ENCODE results near the gene LYZL6. TPM values are rescaled to one million over a fixed set of nuclear protein-coding genes. Genes with fewer than 3 reads are reported as not detected.

The LYZL6 gene
- not detected for total RNA-seq
- long read RNA-seq = 0 reads

GRCh38 chr17:35943537-35943936 is at the start of gene LYZL6:
TSS of gene LYZL6 (minus strand) at chr17:35943713. CDS start at chr17:35939356, 4,357 bp downstream.
- DNase-seq (ENCODE audit: low spot score) = no peak

GRCh38 chr17:35991075-35991474 is 47.6 kb upstream of the LYZL6 start:
- DNase-seq (ENCODE audit: low spot score) = no peak

GRCh38 chr17:35988164-35988563 is 44.7 kb upstream of the LYZL6 start:
- no peak for DNase-seq (ENCODE audit: low spot score)

GRCh38 chr17:35986643-35987042 is 43.1 kb upstream of the LYZL6 start, which contains the start of gene CCL14:
TSS of gene CCL14 (minus strand) at chr17:35986729. CDS start at chr17:35986649, 80 bp downstream.
- DNase-seq (ENCODE audit: low spot score) = no peak

- peak; percentile 53 for DNase-seq (ENCODE audit: low spot score)
Observed at GRCh38 chr17:35984140-35984539, 40.6 kb upstream of the LYZL6 start.

- peak; percentile 60 for DNase-seq (ENCODE audit: low spot score)
Observed at GRCh38 chr17:35982409-35983191, 39.1 kb upstream of the LYZL6 start.

GRCh38 chr17:35981908-35982330 is 38.4 kb upstream of the LYZL6 start:
- DNase-seq (ENCODE audit: low spot score) = no peak

GRCh38 chr17:35981246-35981645 is 37.7 kb upstream of the LYZL6 start, which contains the start of gene CCL16:
TSS of gene CCL16 (minus strand) at chr17:35981497. CDS start at chr17:35981420, 77 bp downstream.
- DNase-seq (ENCODE audit: low spot score) = no peak

GRCh38 chr17:35978346-35978745 is 34.8 kb upstream of the LYZL6 start:
- DNase-seq (ENCODE audit: low spot score) = no peak

- DNase-seq (ENCODE audit: low spot score) = peak; percentile 68
Observed at GRCh38 chr17:35977509-35977908, 34.0 kb upstream of the LYZL6 start.

GRCh38 chr17:35973333-35974260 is 30.1 kb upstream of the LYZL6 start:
- DNase-seq (ENCODE audit: low spot score) = no peak

GRCh38 chr17:35972945-35973332 is 29.4 kb upstream of the LYZL6 start:
- no peak for DNase-seq (ENCODE audit: low spot score)

- DNase-seq (ENCODE audit: low spot score) = no peak
Observed at GRCh38 chr17:35972535-35972934, 29.0 kb upstream of the LYZL6 start.

- no peak for DNase-seq (ENCODE audit: low spot score)
Observed at GRCh38 chr17:35972066-35972465, 28.6 kb upstream of the LYZL6 start.

- no peak for DNase-seq (ENCODE audit: low spot score)
Observed at GRCh38 chr17:35969558-35970380, 26.3 kb upstream of the LYZL6 start.

GRCh38 chr17:35968520-35969054 is 25.1 kb upstream of the LYZL6 start:
- no peak for DNase-seq (ENCODE audit: low spot score)

- no peak for DNase-seq (ENCODE audit: low spot score)
Observed at GRCh38 chr17:35965272-35965671, 21.8 kb upstream of the LYZL6 start.

GRCh38 chr17:35963663-35964062 is 20.1 kb upstream of the LYZL6 start:
- no peak for DNase-seq (ENCODE audit: low spot score)

- DNase-seq (ENCODE audit: low spot score) = no peak
Observed at GRCh38 chr17:35953720-35954119, 10.2 kb upstream of the LYZL6 start.

- no peak for DNase-seq (ENCODE audit: low spot score)
Observed at GRCh38 chr17:35949401-35949800, 5.9 kb upstream of the LYZL6 start.

GRCh38 chr17:35948092-35948491 is 4.6 kb upstream of the LYZL6 start:
- DNase-seq (ENCODE audit: low spot score) = no peak

Measured in mesenteric fat pad (tissue), 1 donor.